Gastroesophageal sphincter (tissue), 4 donors: ENCODE measurements around the gene BCORL1. TPM values are rescaled to one million over a fixed set of nuclear protein-coding genes. Genes with fewer than 3 reads are reported as not detected.

Experiments used
- ATAC-seq: fragments of 150-250 bp; one replicate; pipeline ENCODE4 v1.9.1; 2016; ENCODE audit warnings: mild to moderate bottlenecking, moderate library complexity
- H3K27ac ChIP-seq, 4 donors: fragments of 200-600 bp; sonication (generic) in 3 of 4; 1 replicate in 3 of 4; 2 replicates in 1 of 4; pipeline ENCODE4 v1.5.1; 2016 to 2019
- H3K27me3 ChIP-seq: fragments of 200-600 bp; sonication (generic); one replicate; pipeline ENCODE4 v1.5.1; 2019
- H3K36me3 ChIP-seq, 2 donors: fragments of 200-600 bp; sonication (generic); one replicate each; pipeline ENCODE4 v1.5.1; 2019; ENCODE audit warnings: control low read depth in 1 of 2
- H3K4me1 ChIP-seq, 3 donors: fragments of 200-600 bp; sonication (generic); 1 replicate in 2 of 3; 2 replicates in 1 of 3; pipeline ENCODE4 v1.5.1; 2016 to 2019; ENCODE audit warnings: control low read depth in 2 of 3
- H3K4me3 ChIP-seq, 2 donors: fragments of 200-600 bp; sonication (generic); one replicate each; pipeline ENCODE4 v1.5.1; 2019; ENCODE audit warnings: mild to moderate bottlenecking in 1 of 2, moderate library complexity in 1 of 2
- H3K9me3 ChIP-seq, 3 donors: fragments of 200-600 bp; sonication (generic); one replicate each; pipeline ENCODE4 v1.5.1; 2017 to 2019; ENCODE audit warnings: control low read depth in 2 of 3
- EP300 ChIP-seq: sonication (generic); formaldehyde crosslinking; IDR thresholded peaks from one replicate; pipeline ENCODE4 v1.6.1; 2017; ENCODE audit warnings: antibody characterized with exemption, mild to moderate bottlenecking
- POLR2A ChIP-seq, 2 donors: fragments of 450-650 bp; IDR thresholded peaks; one replicate each; pipeline ENCODE4 v1.6.1; 2017; ENCODE audit warnings: antibody characterized with exemption in 2 of 2, mild to moderate bottlenecking in 2 of 2, moderate library complexity in 1 of 2
- POLR2AphosphoS5 ChIP-seq: sonication (generic); formaldehyde crosslinking; IDR thresholded peaks from one replicate; pipeline ENCODE4 v1.6.1; 2017; ENCODE audit warnings: antibody characterized with exemption
- WGBS, 2 donors: methylation state at CpG; one replicate each; pipeline ENCODE4 v1.1.5; 2018; ENCODE audit warnings: low coverage in 1 of 2; 5-methylcytosine and 5-hydroxymethylcytosine counted together
- total RNA-seq, 4 donors: library from RNA; depleted of rRNA; stranded (reverse); fragments of >200 nt; gene quantifications; one replicate each; pipeline ENCODE4 v1.1.0, GENCODE V29; 2016
- TF ChIP-seq, protein P1 (sequence below), 4 experiments: fragments of 200-600 bp in 2 of 4; fragments of 450-650 bp in 2 of 4; sonication (generic) in 1 of 4; IDR thresholded peaks; one replicate each; pipeline ENCODE4 v1.5.1; 2017 to 2019; ENCODE audit warnings: antibody characterized with exemption in 4 of 4, mild to moderate bottlenecking in 2 of 4, moderate library complexity in 2 of 4

BCORL1 gene
- total RNA-seq, 4 donors from 2014 or later: 2.8 to 10.4 (median 6.6) TPM

GRCh38 chrX:130001893-130002292, 19.5 kb downstream of the BCORL1 start:
- 53 to 92% methylated on average over 6 of the region's 6 CpGs for WGBS, 2 donors
- Histone ChIP-seq H3K36me3 (peaks cover 0 to 20% of the 10 kb centered on the region in 2 donors), H3K27me3 (no peaks in the 10 kb centered on the region), H3K27ac (no peak overlapping the region), H3K9me3 (no peaks in the 10 kb centered on the region), H3K4me1 (no peaks in the 10 kb centered on the region), H3K4me3 (no peak overlapping the region)
- ATAC-seq: no peak
- TF ChIP-seq POLR2A (IDR thresholded peaks at IDR 0.05): no peak
- no peak for TF ChIP-seq POLR2AphosphoS5
- TF ChIP-seq, protein P1, sequence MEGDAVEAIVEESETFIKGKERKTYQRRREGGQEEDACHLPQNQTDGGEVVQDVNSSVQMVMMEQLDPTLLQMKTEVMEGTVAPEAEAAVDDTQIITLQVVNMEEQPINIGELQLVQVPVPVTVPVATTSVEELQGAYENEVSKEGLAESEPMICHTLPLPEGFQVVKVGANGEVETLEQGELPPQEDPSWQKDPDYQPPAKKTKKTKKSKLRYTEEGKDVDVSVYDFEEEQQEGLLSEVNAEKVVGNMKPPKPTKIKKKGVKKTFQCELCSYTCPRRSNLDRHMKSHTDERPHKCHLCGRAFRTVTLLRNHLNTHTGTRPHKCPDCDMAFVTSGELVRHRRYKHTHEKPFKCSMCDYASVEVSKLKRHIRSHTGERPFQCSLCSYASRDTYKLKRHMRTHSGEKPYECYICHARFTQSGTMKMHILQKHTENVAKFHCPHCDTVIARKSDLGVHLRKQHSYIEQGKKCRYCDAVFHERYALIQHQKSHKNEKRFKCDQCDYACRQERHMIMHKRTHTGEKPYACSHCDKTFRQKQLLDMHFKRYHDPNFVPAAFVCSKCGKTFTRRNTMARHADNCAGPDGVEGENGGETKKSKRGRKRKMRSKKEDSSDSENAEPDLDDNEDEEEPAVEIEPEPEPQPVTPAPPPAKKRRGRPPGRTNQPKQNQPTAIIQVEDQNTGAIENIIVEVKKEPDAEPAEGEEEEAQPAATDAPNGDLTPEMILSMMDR (IDR thresholded peaks at IDR 0.05): no peak
- TF ChIP-seq EP300: no peak

DNA sequence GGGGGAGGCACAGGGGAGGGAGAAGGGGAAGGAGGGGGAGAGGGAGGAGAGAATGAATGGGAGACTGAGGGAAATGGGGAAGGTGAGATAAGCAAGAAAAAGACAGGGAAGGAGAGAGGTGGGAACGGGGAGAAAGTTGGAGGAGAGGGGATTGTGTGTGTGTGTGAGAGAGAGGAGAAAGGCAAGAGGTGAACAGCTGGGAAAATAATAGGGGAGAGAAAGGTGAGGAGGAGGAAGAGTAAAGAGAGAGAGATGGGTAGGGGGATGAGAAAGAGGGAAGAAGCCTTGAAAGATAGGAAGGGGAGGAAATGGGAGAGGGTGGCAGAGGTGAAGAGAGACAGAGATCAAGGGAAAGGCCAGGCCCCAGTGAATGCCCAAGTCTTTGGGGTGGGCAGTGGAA, 20.1 kb downstream of the BCORL1 start:
- 38 to 56% methylated on average over 1 of the region's 1 CpG for WGBS, 2 donors
- Histone ChIP-seq H3K27ac (no peak overlapping the region), H3K4me1 (no peaks in the 10 kb centered on the region), H3K36me3 (peaks cover 0 to 26% of the 10 kb centered on the region in 2 donors), H3K4me3 (no peak overlapping the region), H3K9me3 (no peaks in the 10 kb centered on the region), H3K27me3 (no peaks in the 10 kb centered on the region)
- no peak for ATAC-seq
- TF ChIP-seq POLR2A (IDR thresholded peaks at IDR 0.05): no peak
- TF ChIP-seq, protein P1 (IDR thresholded peaks at IDR 0.05): no peak
- TF ChIP-seq POLR2AphosphoS5: no peak
- TF ChIP-seq EP300: no peak

DNA sequence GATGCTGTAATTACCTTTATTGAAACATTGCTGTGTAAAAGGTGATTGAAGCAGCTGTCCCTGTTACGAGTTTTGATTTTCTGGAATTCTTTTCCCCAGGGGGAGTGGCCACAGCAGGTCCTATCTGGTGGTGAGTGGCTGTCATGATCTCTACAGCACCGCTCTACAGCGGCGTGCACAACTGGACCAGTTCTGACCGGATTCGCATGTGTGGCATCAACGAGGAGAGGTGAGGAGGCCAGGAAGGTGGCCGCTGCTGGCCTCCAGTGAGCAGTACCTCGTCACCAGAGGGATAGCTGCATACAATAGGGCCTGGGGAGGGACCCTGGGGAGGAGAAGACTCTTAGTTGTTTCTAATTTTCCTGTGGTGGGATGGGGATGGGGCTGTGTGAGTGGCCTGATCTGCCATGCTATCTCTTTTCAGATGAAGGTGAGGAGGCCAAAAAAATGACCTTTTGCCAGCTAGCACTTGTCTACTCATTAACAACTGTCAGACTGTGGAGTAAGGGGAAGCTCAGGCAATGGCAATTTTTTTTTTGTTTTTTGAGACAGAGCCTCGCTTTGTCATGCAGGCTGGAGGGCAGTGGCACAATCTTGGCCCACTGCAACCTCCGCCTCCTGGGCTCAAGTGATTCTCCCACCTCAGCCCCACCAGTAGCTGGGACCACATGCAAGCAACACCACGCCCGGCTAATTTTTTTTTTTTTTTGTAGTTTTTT, 22.8 kb downstream of the BCORL1 start:
- no peaks in the 10 kb centered on the region for H3K4me1 ChIP-seq
- H3K9me3 ChIP-seq: no peaks in the 10 kb centered on the region
- no peak overlapping the region for H3K4me3 ChIP-seq
- H3K27ac ChIP-seq: no peak overlapping the region
- TF ChIP-seq POLR2AphosphoS5: no peak
- TF ChIP-seq EP300: no peak
- no peak for TF ChIP-seq POLR2A (IDR thresholded peaks at IDR 0.05)
- no peaks in the 10 kb centered on the region for H3K27me3 ChIP-seq
- ATAC-seq: no peak
- 67 to 100% methylated on average over 1 of the region's 13 CpGs for WGBS, 2 donors
- H3K36me3 ChIP-seq: peaks cover 0 to 49% of the 10 kb centered on the region in 2 donors

GRCh38 chrX:130009658-130010223, 27.3 kb downstream of the BCORL1 start:
- no peaks in the 10 kb centered on the region for H3K27me3 ChIP-seq
- H3K4me1 ChIP-seq: no peaks in the 10 kb centered on the region
- ATAC-seq: no peak
- H3K27ac ChIP-seq: no peak overlapping the region
- H3K9me3 ChIP-seq: no peaks in the 10 kb centered on the region
- TF ChIP-seq POLR2A (IDR thresholded peaks at IDR 0.05) (no peak), POLR2AphosphoS5 (no peak), EP300 (no peak)
- TF ChIP-seq, protein P1 (IDR thresholded peaks at IDR 0.05): no peak
- no CpG with 5 or more reads among the region's 10 CpGs for WGBS, 2 donors
- peaks cover 0 to 74% of the 10 kb centered on the region in 2 donors for H3K36me3 ChIP-seq
- no peak overlapping the region for H3K4me3 ChIP-seq

- H3K36me3 ChIP-seq: peaks cover 0 to 66% of the 10 kb centered on the region in 2 donors
- no peak overlapping the region for H3K4me3 ChIP-seq
- TF ChIP-seq, protein P1 (IDR thresholded peaks at IDR 0.05): no peak
- TF ChIP-seq POLR2A (IDR thresholded peaks at IDR 0.05) (no peak), POLR2AphosphoS5 (no peak), EP300 (no peak)
- no peaks in the 10 kb centered on the region for H3K9me3 ChIP-seq
- no peaks in the 10 kb centered on the region for H3K27me3 ChIP-seq
- WGBS, 2 donors: 100% methylated on average over 1 of the region's 10 CpGs; no CpG with 5 or more reads in 1 of the 2 donors
- H3K4me1 ChIP-seq: no peaks in the 10 kb centered on the region
- ATAC-seq: no peak
- H3K27ac ChIP-seq: no peak overlapping the region
Measured at GRCh38 chrX:130012683-130013082, 30.2 kb downstream of the BCORL1 start.
